Hepatocyte (in vitro differentiated cells): ENCODE data around the gene CAMKK1. TPM values are rescaled to one million over a fixed set of nuclear protein-coding genes. Genes with fewer than 3 reads are reported as not detected.

ENCODE experiments used
- DNase-seq: peaks from one replicate; pipeline ENCODE4 v3.0.0-alpha.2; 2016; ENCODE audit warnings: low spot score
- H2AFZ ChIP-seq: fragments of 200-600 bp; sonication (generic); 2 replicates; pipeline ENCODE4 v1.6.0; 2016; ENCODE audit warnings: antibody characterized with exemption, mild to moderate bottlenecking
- H3K27ac ChIP-seq: fragments of 200-600 bp; sonication (generic); 2 replicates; pipeline ENCODE4 v1.5.1; 2016; ENCODE audit warnings: mild to moderate bottlenecking
- H3K27me3 ChIP-seq: fragments of 200-600 bp; sonication (generic); 2 replicates; pipeline ENCODE4 v1.6.1; 2016
- H3K36me3 ChIP-seq: fragments of 200-600 bp; sonication (generic); replicated peaks from 2 replicates; pipeline ENCODE4 v1.5.1; 2016; ENCODE audit warnings: low read depth; ENCODE audit not compliant: insufficient read depth
- H3K4me1 ChIP-seq: fragments of 200-600 bp; sonication (generic); 2 replicates; pipeline ENCODE4 v1.5.1; 2016; ENCODE audit warnings: mild to moderate bottlenecking, moderate library complexity; ENCODE audit not compliant: insufficient read depth
- H3K4me2 ChIP-seq: fragments of 200-600 bp; sonication (generic); 2 replicates; pipeline ENCODE4 v1.6.0; 2016
- H3K4me3 ChIP-seq: fragments of 200-600 bp; sonication (generic); 2 replicates; pipeline ENCODE4 v1.5.1; 2016; ENCODE audit warnings: mild to moderate bottlenecking
- H3K79me2 ChIP-seq: fragments of 200-600 bp; sonication (generic); 2 replicates; pipeline ENCODE4 v1.6.0; 2017; ENCODE audit warnings: mild to moderate bottlenecking
- H3K9me2 ChIP-seq: fragments of 200-600 bp; sonication (generic); replicated peaks from 2 replicates; pipeline ENCODE4 v1.6.0; 2017; ENCODE audit warnings: mild to moderate bottlenecking; ENCODE audit not compliant: insufficient read depth
- H3K9me3 ChIP-seq: fragments of 200-600 bp; sonication (generic); 2 replicates; pipeline ENCODE4 v1.5.1; 2016; ENCODE audit warnings: low read depth, mild to moderate bottlenecking
- H4K20me1 ChIP-seq: fragments of 200-600 bp; sonication (generic); 2 replicates; pipeline ENCODE4 v1.6.0; 2016; ENCODE audit warnings: mild to moderate bottlenecking; ENCODE audit not compliant: insufficient read depth, poor library complexity, severe bottlenecking
- EZH2 ChIP-seq: fragments of 200-600 bp; sonication (generic); IDR thresholded peaks from 2 replicates; pipeline ENCODE4 v1.6.1; 2016; ENCODE audit warnings: antibody characterized with exemption, mild to moderate bottlenecking, borderline replicate concordance
- EZH2phosphoT487 ChIP-seq: fragments of 200-600 bp; sonication (generic); IDR thresholded peaks from one replicate; pipeline ENCODE4 v1.6.1; 2018; ENCODE audit warnings: antibody characterized with exemption, mild to moderate bottlenecking, low read depth, moderate library complexity; ENCODE audit not compliant: unreplicated experiment, severe bottlenecking
- WGBS: methylation state at CpG from one replicate; pipeline ENCODE4 v1.1.6; 2016; ENCODE audit warnings: low lambda C conversion rate; ENCODE audit errors: missing lambda C conversion rate; 5-methylcytosine and 5-hydroxymethylcytosine counted together
- polyA plus RNA-seq: library from polyadenylated mRNA; unstranded; fragments of >200 nt; fragmentation: Nextera tagmentation; extraction: Ambion mirVana; gene quantifications from 2 replicates; pipeline ENCODE4 v1.2.1, GENCODE V29; 2016
- total RNA-seq: library from RNA; depleted of rRNA; stranded (reverse); fragments of >200 nt; gene quantifications from 2 replicates; pipeline ENCODE4 v1.2.3, GENCODE V29; 2014
- TF ChIP-seq, protein P1 (sequence below): fragments of 200-600 bp; sonication (generic); IDR thresholded peaks from 2 replicates; pipeline ENCODE4 v1.5.1; 2016; ENCODE audit warnings: antibody characterized with exemption, mild to moderate bottlenecking; ENCODE audit not compliant: poor library complexity

The CAMKK1 gene
- total and polyA plus RNA-seq, 2 experiments from 2014 or later: 4.4 to 5.1 TPM

DNA sequence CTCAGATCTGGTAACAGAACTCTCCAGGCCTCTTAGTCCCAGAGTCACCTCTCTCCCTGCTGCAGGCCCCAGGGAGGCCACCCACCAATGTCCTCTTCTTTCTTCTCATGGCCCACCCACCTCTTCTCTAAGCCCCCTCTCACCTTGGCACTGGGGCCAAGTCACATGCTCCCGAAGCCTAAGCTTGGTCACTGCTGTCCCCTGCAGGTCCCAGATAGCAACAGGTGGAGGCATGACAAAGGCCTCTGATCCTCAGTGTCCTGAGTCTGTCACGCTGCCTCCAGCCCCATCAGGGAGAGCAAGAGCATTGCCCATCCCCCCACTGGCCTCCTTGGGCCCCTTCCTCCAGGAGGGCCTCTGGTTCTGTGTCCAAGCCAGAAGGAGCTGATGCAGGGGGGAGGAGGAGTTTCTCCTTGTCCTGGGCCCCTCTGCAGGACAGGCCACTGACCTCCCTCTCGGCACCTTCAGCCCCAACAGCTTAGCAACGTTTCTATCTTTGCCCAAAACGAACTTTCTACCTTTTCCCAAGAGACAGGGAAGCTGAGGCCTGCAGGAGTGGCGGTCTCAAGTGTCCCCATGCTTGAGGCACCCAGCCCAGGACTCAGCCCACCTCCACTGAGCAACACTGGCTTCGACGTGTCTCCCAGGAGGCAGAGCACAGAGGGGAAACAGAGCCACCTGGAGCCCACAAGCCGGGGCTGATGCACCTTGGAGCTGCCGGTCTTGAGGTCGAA is 14.8 kb upstream of the CAMKK1 start:
- Histone ChIP-seq H3K9me3 (no peaks in the 10 kb centered on the region), H3K79me2 (no peaks in the 10 kb centered on the region), H3K4me3 (no peak overlapping the region), H3K4me2 (no peak overlapping the region), H3K9me2 (no peaks in the 10 kb centered on the region), H3K36me3 (no peaks in the 10 kb centered on the region), H3K4me1 (no peaks in the 10 kb centered on the region), H3K27ac (no peak overlapping the region), H2AFZ (no peak overlapping the region), H3K27me3 (no peaks in the 10 kb centered on the region), H4K20me1 (no peaks in the 10 kb centered on the region)
- 79% methylated on average over 11 of the region's 11 CpGs for WGBS
- no peak for TF ChIP-seq EZH2
- TF ChIP-seq, protein P1, sequence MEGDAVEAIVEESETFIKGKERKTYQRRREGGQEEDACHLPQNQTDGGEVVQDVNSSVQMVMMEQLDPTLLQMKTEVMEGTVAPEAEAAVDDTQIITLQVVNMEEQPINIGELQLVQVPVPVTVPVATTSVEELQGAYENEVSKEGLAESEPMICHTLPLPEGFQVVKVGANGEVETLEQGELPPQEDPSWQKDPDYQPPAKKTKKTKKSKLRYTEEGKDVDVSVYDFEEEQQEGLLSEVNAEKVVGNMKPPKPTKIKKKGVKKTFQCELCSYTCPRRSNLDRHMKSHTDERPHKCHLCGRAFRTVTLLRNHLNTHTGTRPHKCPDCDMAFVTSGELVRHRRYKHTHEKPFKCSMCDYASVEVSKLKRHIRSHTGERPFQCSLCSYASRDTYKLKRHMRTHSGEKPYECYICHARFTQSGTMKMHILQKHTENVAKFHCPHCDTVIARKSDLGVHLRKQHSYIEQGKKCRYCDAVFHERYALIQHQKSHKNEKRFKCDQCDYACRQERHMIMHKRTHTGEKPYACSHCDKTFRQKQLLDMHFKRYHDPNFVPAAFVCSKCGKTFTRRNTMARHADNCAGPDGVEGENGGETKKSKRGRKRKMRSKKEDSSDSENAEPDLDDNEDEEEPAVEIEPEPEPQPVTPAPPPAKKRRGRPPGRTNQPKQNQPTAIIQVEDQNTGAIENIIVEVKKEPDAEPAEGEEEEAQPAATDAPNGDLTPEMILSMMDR: peak; percentile 35
- TF ChIP-seq EZH2phosphoT487: no peak
- DNase-seq: no peak

DNA sequence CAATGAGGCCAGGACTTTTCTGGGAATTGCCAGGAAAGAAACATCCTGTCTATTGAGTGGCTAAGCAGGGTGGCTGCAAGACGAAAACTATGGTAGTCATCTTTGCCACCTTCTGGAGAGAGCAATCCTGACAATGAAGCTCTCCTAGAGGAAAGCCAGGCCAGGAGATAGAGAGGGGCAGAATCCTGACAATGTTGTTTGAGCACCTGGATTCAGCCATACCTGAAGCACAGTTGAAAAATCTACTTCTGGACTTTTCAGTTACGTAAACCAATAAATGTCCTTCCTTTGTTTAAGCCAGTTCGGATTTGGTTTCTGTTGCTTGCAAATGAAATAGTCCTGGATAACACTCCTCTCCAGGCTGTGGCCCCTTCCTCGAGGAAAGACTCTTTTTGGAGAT is 14.0 kb upstream of the CAMKK1 start:
- Histone ChIP-seq H2AFZ (no peak overlapping the region), H3K9me3 (no peaks in the 10 kb centered on the region), H3K4me1 (no peaks in the 10 kb centered on the region), H3K79me2 (no peaks in the 10 kb centered on the region), H3K4me2 (no peak overlapping the region), H3K9me2 (no peaks in the 10 kb centered on the region), H3K4me3 (no peak overlapping the region), H3K27ac (no peak overlapping the region), H3K36me3 (no peaks in the 10 kb centered on the region), H4K20me1 (no peaks in the 10 kb centered on the region), H3K27me3 (no peaks in the 10 kb centered on the region)
- TF ChIP-seq EZH2phosphoT487 (no peak), EZH2 (no peak)
- WGBS: 94% methylated on average over 4 of the region's 4 CpGs
- DNase-seq: no peak

DNA sequence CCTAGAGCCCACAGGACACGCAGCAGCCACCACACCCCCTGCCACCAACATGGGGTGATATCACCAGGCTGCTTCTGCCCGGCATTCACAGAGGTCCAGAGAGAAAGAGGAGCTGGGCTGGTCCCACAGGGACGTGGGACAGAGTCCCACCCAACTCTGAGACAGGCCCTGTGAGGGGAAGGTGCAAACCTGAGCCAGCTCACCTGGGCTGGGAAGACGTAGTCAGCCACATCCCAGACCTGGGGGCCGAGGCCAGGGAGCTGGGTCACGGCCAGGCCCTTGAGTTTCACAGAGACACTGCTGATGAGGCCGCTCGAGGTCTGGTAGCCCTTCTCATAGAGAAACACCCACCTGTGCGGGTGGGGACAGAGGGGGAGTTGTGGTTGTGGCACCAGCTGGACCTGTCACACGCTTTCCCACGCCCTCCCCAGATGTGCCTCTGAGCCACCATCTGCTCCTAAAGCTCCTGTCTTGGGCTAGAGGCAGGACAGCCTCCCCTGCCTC is 12.2 kb upstream of the CAMKK1 start:
- Histone ChIP-seq H3K4me1 (no peaks in the 10 kb centered on the region), H3K4me2 (no peak overlapping the region), H3K27ac (no peak overlapping the region), H3K36me3 (no peaks in the 10 kb centered on the region), H3K9me3 (no peaks in the 10 kb centered on the region), H3K79me2 (no peaks in the 10 kb centered on the region), H3K27me3 (no peaks in the 10 kb centered on the region), H3K4me3 (no peak overlapping the region), H4K20me1 (no peaks in the 10 kb centered on the region), H3K9me2 (no peaks in the 10 kb centered on the region), H2AFZ (no peak overlapping the region)
- TF ChIP-seq EZH2phosphoT487 (no peak), EZH2 (no peak)
- TF ChIP-seq, protein P1: no peak
- 91% methylated on average over 10 of the region's 11 CpGs for WGBS
- no peak for DNase-seq

DNA sequence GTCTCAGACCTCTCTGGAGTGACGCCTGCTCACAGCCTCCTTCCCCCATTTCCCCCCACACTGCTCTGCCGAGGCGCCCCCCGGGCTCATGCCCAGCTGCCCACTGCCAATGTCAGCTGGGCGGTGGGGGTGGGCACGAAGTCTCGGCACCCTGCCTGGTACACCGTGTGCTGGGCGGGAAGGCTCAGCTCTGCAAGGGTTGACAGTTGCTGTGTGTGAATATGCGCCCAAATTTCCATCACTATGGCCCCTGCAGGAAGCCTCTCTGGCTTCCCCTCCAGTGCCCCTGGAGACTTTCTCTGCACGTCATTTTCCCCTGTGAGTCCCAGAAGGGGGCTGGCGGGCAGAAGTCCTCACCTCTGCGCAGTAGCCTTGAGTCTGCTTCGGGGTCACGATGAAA is 11.6 kb upstream of the CAMKK1 start:
- 87% methylated on average over 10 of the region's 15 CpGs for WGBS
- H3K27ac ChIP-seq: no peak overlapping the region
- no peaks in the 10 kb centered on the region for H3K9me3 ChIP-seq
- H3K4me3 ChIP-seq: no peak overlapping the region
- H3K4me2 ChIP-seq: no peak overlapping the region
- H4K20me1 ChIP-seq: no peaks in the 10 kb centered on the region
- no peak overlapping the region for H2AFZ ChIP-seq
- no peak for DNase-seq
- no peaks in the 10 kb centered on the region for H3K4me1 ChIP-seq
- no peaks in the 10 kb centered on the region for H3K36me3 ChIP-seq
- no peaks in the 10 kb centered on the region for H3K9me2 ChIP-seq
- H3K79me2 ChIP-seq: no peaks in the 10 kb centered on the region
- no peaks in the 10 kb centered on the region for H3K27me3 ChIP-seq
- TF ChIP-seq, protein P1: no peak
- TF ChIP-seq EZH2 (no peak), EZH2phosphoT487 (no peak)
